GM12878 (cell line): ENCODE measurements around the gene CLEC5A. TPM values are rescaled to one million over a fixed set of nuclear protein-coding genes. Genes with fewer than 3 reads are reported as not detected.

Experiments
- ATAC-seq: fragments of 200-7000 bp; cut with Tn5 transposase; 3 replicates; pipeline ENCODE4 v1.9.1; 2020; ENCODE audit warnings: mild to moderate bottlenecking, moderate library complexity
- BruUV-seq: library from RNA; stranded (reverse); fragments of 400-500 nt; replicated peaks from 2 replicates; lab custom pipeline; 2021; lab: Mats Ljungman, UMichigan
- CTCF ChIA-PET: fragments of 300-600 bp; sonication (Branson Sonifier 250); formaldehyde crosslinking; extraction: SDS; loops from one replicate; lab custom pipeline; 2021; ENCODE audit warnings: inconsistent platforms; lab: Yijun Ruan, JAX
- POLR2A ChIA-PET: fragments of 350-600 bp; formaldehyde crosslinking; extraction: SDS; loops from one replicate; lab custom pipeline; 2021; ENCODE audit warnings: inconsistent platforms; lab: Charles Lee
- RAD21 ChIA-PET: fragments of 300-600 bp; sonication (Branson Sonifier 250); formaldehyde crosslinking; loops from one replicate; lab custom pipeline; 2023; ENCODE audit warnings: antibody characterized with exemption; ENCODE audit not compliant: unreplicated experiment; lab: Charles Lee
- SMC1A ChIA-PET: fragments of 300-600 bp; sonication (Branson Sonifier 250); formaldehyde crosslinking; loops from one replicate; lab custom pipeline; 2023; ENCODE audit not compliant: unreplicated experiment, uncharacterized antibody; lab: Charles Lee
- DNase-seq: peaks from one replicate; pipeline ENCODE4 v3.0.0-alpha.2; 2011; ENCODE audit warnings: low read depth, low spot score
- FAIRE-seq: peaks from 3 replicates; lab custom pipeline; 2011; peaks lifted over from hg19 to GRCh38; lab: Jason Lieb, UNC
- H2AFZ ChIP-seq: 2 replicates; pipeline ENCODE4 v1.6.0; 2011; ENCODE audit warnings: low read depth, low read length, control low read depth; ENCODE audit not compliant: control insufficient read depth
- H3K27ac ChIP-seq: 2 replicates; pipeline ENCODE4 v1.5.1; 2011; ENCODE audit warnings: control low read depth; ENCODE audit not compliant: control insufficient read depth, insufficient read depth
- H3K27me3 ChIP-seq, 2 experiments: replicated peaks in 1 of 2; 2 replicates each; pipeline versions ENCODE4 v1.6.0 to v1.6.1; 2011; ENCODE audit warnings: low read length in 1 of 2; ENCODE audit not compliant: control insufficient read depth in 2 of 2, insufficient read depth in 2 of 2
- H3K36me3 ChIP-seq, 2 experiments: 2 replicates each; pipeline ENCODE4 v1.5.1; 2011; ENCODE audit warnings: low read length in 1 of 2; ENCODE audit not compliant: control insufficient read depth in 2 of 2, insufficient read depth in 2 of 2
- H3K4me1 ChIP-seq: 2 replicates; pipeline ENCODE4 v1.6.1; 2011; ENCODE audit warnings: mild to moderate bottlenecking, low read length, moderate library complexity, mixed read lengths; ENCODE audit not compliant: control insufficient read depth, insufficient read depth
- H3K4me2 ChIP-seq: 2 replicates; pipeline ENCODE4 v1.6.0; 2011; ENCODE audit warnings: control low read depth; ENCODE audit not compliant: control insufficient read depth, insufficient read depth
- H3K4me3 ChIP-seq: fragments of 200-600 bp; sonication (generic); 2 replicates; pipeline ENCODE4 v1.5.1; 2016
- H3K79me2 ChIP-seq: 2 replicates; pipeline ENCODE4 v1.6.0; 2011; ENCODE audit warnings: low read length; ENCODE audit not compliant: control insufficient read depth, insufficient read depth
- H3K9ac ChIP-seq: 2 replicates; pipeline ENCODE4 v1.8.0; 2011; ENCODE audit warnings: low read length, control low read depth, mixed read lengths; ENCODE audit not compliant: control insufficient read depth, insufficient read depth
- H3K9me3 ChIP-seq: replicated peaks from 3 replicates; pipeline ENCODE4 v1.5.1; 2011; ENCODE audit warnings: mild to moderate bottlenecking, low read length; ENCODE audit not compliant: control insufficient read depth, insufficient read depth
- H4K20me1 ChIP-seq: 2 replicates; pipeline ENCODE4 v1.6.0; 2011; ENCODE audit not compliant: control insufficient read depth, insufficient read depth
- ATF2 ChIP-seq: IDR thresholded peaks from 2 replicates; pipeline ENCODE4 v1.6.1; 2012; ENCODE audit warnings: low read length, inconsistent platforms
- CBX5 ChIP-seq: sonication (generic); IDR thresholded peaks from 2 replicates; pipeline ENCODE4 v1.6.1; 2016; ENCODE audit warnings: low read depth, moderate library complexity, mild to moderate bottlenecking, inconsistent platforms
- CHD1 ChIP-seq: IDR thresholded peaks from 2 replicates; pipeline ENCODE4 v1.6.1; 2012; ENCODE audit warnings: low read depth, low read length, improper control_type of control experiment
- CREM ChIP-seq: IDR thresholded peaks from 2 replicates; pipeline ENCODE4 v1.6.1; 2014; ENCODE audit warnings: antibody characterized with exemption, low read depth
- CTCF ChIP-seq, 3 experiments: IDR thresholded peaks in 2 of 3; conservative IDR thresholded peaks in 1 of 3; 2 replicates each; pipeline ENCODE4 v1.5.1; 2011; ENCODE audit warnings: low read depth in 3 of 3, low read length in 3 of 3, mild to moderate bottlenecking in 3 of 3, control low read depth in 2 of 3, moderate library complexity in 2 of 3, inconsistent platforms in 1 of 3, mixed read lengths in 1 of 3; ENCODE audit not compliant: control insufficient read depth in 2 of 3, insufficient read depth in 1 of 3; ENCODE audit errors: extremely low read depth in 1 of 3
- EP300 ChIP-seq, 2 experiments: fragments of 150-350 bp in 1 of 2; IDR thresholded peaks; 2 replicates each; pipeline ENCODE4 v1.6.1; 2011 to 2012; ENCODE audit warnings: low read depth in 2 of 2, low read length in 2 of 2, borderline replicate concordance in 1 of 2, improper control_type of control experiment in 1 of 2, inconsistent platforms in 1 of 2; ENCODE audit not compliant: control insufficient read depth in 1 of 2
- IRF5 ChIP-seq: fragments of 450-650 bp; IDR thresholded peaks from 2 replicates; pipeline ENCODE4 v1.6.1; 2017; ENCODE audit warnings: borderline replicate concordance
- NBN ChIP-seq: fragments of 450-650 bp; IDR thresholded peaks from 2 replicates; pipeline ENCODE4 v1.6.1; 2016
- NFYB ChIP-seq: IDR thresholded peaks from 2 replicates; pipeline ENCODE4 v1.6.1; 2011; ENCODE audit warnings: low read depth, mild to moderate bottlenecking, low read length, improper control_type of control experiment, moderate library complexity; ENCODE audit not compliant: insufficient read depth
- RAD21 ChIP-seq: IDR thresholded peaks from 2 replicates; pipeline ENCODE4 v1.6.1; 2011; ENCODE audit warnings: mild to moderate bottlenecking, low read depth, low read length, moderate library complexity; ENCODE audit not compliant: insufficient read depth
- USF1 ChIP-seq: IDR thresholded peaks from 2 replicates; pipeline ENCODE4 v1.6.1; 2011; ENCODE audit warnings: borderline replicate concordance, low read depth, mild to moderate bottlenecking, moderate library complexity, mixed read lengths, low read length; ENCODE audit not compliant: insufficient read depth; ENCODE audit errors: extremely low read length
- USF2 ChIP-seq: IDR thresholded peaks from 2 replicates; pipeline ENCODE4 v1.6.1; 2011; ENCODE audit warnings: low read depth, low read length, improper control_type of control experiment, borderline replicate concordance
- YY1 ChIP-seq: IDR thresholded peaks from 2 replicates; pipeline ENCODE4 v1.6.1; 2011; ENCODE audit warnings: low read depth, mild to moderate bottlenecking, low read length
- WGBS: methylation state at CpG from one replicate; pipeline ENCODE4 v1.1.6; 2016; ENCODE audit warnings: low lambda C conversion rate; ENCODE audit not compliant: insufficient replicate concordance, insufficient coverage; ENCODE audit errors: missing lambda C conversion rate; 5-methylcytosine and 5-hydroxymethylcytosine counted together
- in situ Hi-C: fragments of 300-500 bp; cut with MboI; formaldehyde crosslinking; loops from 9 replicates; pipeline ENCODE4 v1.14.3; 2018; ENCODE audit warnings: mixed read lengths
- intact Hi-C: fragments of 100-400 bp; cut with micrococcal nuclease; formaldehyde crosslinking; loops from one replicate; pipeline ENCODE4 v1.14.2; 2022; ENCODE audit not compliant: unreplicated experiment
- polyA plus RNA-seq, 11 experiments: library from polyadenylated mRNA; depleted of rRNA in 4 of 11; unstranded in 6 of 11; stranded (reverse) in 5 of 11; fragments of >200 nt; fragmentation: Nextera tagmentation in 4 of 11; fragmentation: Illumina TruSeq in 1 of 11; extraction: Ambion mirVana in 4 of 11; extraction: Trizol in 1 of 11; gene quantifications; 1 replicate in 1 of 11; 2 replicates in 10 of 11; pipeline versions ENCODE4 v1.2.1 to v1.2.3, GENCODE V29; 2011 to 2016; ENCODE audit warnings: inconsistent platforms in 2 of 11, missing spikeins in 2 of 11, low read depth in 1 of 11
- total RNA-seq, 4 experiments: library from RNA; depleted of rRNA in 3 of 4; stranded (reverse); fragments of >200 nt in 3 of 4; fragmentation: Illumina TruSeq in 1 of 4; extraction: Trizol in 1 of 4; gene quantifications; 2 replicates each; pipeline versions ENCODE4 v1.2.1 to v1.2.3, GENCODE V29; 2013 to 2021

CLEC5A gene
- total and polyA plus RNA-seq, 10 of the 15 experiments (the other 5 are each of a cell fraction or from before 2014, with no cell fraction given), result not detected

GRCh38 chr7:141975806-141976523, 29.2 kb upstream of the CLEC5A start (continued):
- TF ChIP-seq NFYB, result 0 out of 2 replicates have a peak, but pooled peaks have one; percentile 45

GRCh38 chr7:141974831-141975230, 28.1 kb upstream of the CLEC5A start:
- in situ Hi-C loops (loop anchor here (10.0 kb wide), 1 partner anchor 330 kb away; no protein-coding TSS in a partner anchor), intact Hi-C loops (no loop called here)
- no peak for DNase-seq
- ChIA-PET CTCF (interaction anchor here (0.6 to 3.9 kb wide), 7 partner anchors 8 to 1297 kb away, joined by 3 to 40 read pairs (median 4); no protein-coding TSS in a partner anchor), SMC1A (interaction anchor here (1.1 to 2.8 kb wide), 3 partner anchors 9 to 211 kb away, joined by 3 to 11 read pairs (median 4); no protein-coding TSS in a partner anchor), POLR2A (no interaction called here), RAD21 (no interaction called here)
- ATAC-seq, result no peak
- FAIRE-seq, result no peak
- WGBS, result 61% methylated on average over 2 of the region's 2 CpGs
- H3K27me3 ChIP-seq, result no peaks in the 10 kb centered on the region
- no peak overlapping the region for H3K27ac ChIP-seq
- H2AFZ ChIP-seq, result no peak overlapping the region
- no peaks in the 10 kb centered on the region for H3K79me2 ChIP-seq
- no peak overlapping the region for H3K4me3 ChIP-seq
- H3K4me1 ChIP-seq, result no peaks in the 10 kb centered on the region
- BruUV-seq, result no TSS peak
- no peaks in the 10 kb centered on the region for H3K36me3 ChIP-seq
- no peak overlapping the region for H3K4me2 ChIP-seq
- no peaks in the 10 kb centered on the region for H3K9me3 ChIP-seq
- no peak overlapping the region for H3K9ac ChIP-seq
- H4K20me1 ChIP-seq, result no peaks in the 10 kb centered on the region
- no peak for TF ChIP-seq ATF2
- TF ChIP-seq YY1, result no peak
- TF ChIP-seq EP300 (IDR thresholded peaks at IDR 0.05; ENCODE audit: borderline replicate concordance in 1 of 2, control insufficient read depth in 1 of 2, low read depth in 2 of 2, low read length in 2 of 2), result no peak
- no peak for TF ChIP-seq CREM
- no peak for TF ChIP-seq USF1
- no peak for TF ChIP-seq CBX5
- TF ChIP-seq IRF5, result no peak
- TF ChIP-seq CHD1, result no peak
- TF ChIP-seq RAD21, result 0 out of 2 replicates have a peak, but pooled peaks have one; percentile 35
- peak in 2 of 3 experiments; percentile 32 to 38; a peak in 3 of 6 replicates for TF ChIP-seq CTCF (IDR thresholded peaks at IDR 0.05 in 2 of 3, conservative IDR thresholded peaks at IDR 0.05 in 1 of 3; ENCODE audit: control insufficient read depth in 2 of 3, extremely low read depth in 1 of 3, insufficient read depth in 1 of 3, low read depth in 3 of 3, low read length in 3 of 3)
- TF ChIP-seq NBN, result no peak
- no peak for TF ChIP-seq USF2
